Head of caudate nucleus (tissue), 42 donors: ENCODE data around the gene CMKLR1.

Experiments used
- DNase-seq, 42 donors: peaks; one replicate each; pipeline versions ENCODE4 v3.0.0 to v3.0.0-alpha.2; 2020 to 2021; ENCODE audit warnings: mixed read lengths in 7 of 42
- intact Hi-C: fragments of 100-400 bp; cut with DNase I; formaldehyde crosslinking; loops from one replicate; pipeline ENCODE4 v1.15.0; 2022

Gene CMKLR1

DNA sequence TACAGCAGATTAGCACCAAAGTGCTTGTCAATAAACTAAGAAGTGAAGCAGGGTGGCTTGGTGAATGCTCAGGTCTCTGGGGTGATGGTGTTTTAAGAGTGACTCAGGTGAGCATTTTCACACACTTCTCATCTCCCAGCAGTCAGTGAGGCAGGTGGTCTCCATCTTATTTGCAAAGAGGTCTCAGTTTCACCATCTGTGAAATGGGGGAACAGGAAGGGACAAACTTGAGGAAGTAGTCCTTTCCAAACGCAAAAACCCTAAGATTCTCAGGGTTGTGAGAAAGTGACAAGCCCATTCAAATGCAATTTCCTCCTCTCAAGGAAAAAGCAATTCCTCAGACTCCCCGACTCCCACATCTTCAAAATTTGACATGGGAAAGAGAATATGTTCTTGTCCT, 54.1 kb downstream of the CMKLR1 start:
- intact Hi-C loops = no loop called here
- DNase-seq = no peak

DNA sequence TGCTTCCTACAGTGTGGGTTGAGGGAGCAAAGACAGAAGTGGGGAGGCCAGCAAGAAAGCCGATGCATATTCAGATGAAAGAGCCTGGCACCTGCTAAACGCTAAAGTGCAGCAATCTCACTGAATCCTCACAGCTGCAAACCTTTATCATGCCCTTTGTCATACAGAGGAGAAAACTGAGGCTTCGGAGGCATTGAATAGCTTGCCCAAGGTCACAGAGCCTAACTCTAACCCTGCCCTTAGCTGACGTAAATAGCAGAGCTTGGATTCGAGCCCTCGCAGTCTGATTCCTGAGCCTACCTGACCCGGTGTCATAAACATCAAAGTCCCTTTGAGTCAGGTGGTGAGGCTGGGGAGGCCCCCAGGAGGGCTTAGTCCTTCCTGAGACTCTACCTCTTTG, 54.9 kb downstream of the CMKLR1 start:
- no peak for DNase-seq
- intact Hi-C loops = no loop called here

DNA sequence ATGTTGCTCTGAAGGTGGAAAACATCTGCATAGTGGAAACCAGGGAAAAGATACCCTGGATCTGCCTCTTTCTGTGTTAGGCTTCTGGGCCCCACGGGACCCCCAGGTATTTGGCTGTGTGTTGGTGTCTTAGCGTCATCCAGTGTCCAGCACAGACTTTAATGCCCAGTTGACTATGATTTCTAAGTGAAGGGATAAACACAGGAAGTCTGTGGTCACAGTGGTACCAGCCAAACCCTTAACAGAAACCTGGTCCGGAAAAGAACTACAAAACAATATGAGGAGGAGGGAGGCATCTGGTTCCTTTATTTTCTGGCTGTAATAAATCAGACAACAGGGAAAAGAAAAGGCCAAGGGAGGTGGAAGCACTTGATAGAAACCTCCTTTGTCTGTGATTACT, 56.4 kb downstream of the CMKLR1 start:
- DNase-seq = no peak
- intact Hi-C loops = no loop called here

DNA sequence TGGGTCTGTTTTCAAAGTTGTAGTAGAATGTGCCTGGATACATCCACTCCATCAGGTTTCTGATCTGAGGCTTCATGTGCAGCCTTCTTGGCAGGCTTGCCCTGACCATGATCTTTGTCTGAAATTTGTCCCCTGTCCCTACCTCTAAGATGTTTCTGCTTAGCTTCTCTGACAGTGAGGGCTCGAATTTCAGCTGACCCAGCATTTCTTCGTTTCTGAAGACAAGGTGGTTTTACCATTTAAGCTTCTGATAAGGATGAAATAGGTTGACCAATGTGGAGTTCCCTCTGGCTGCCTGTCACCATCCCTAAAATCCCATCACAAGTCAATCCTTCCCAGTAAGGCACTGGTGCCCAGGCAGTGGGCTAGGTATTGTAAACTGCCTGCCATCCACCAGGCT, 57.0 kb downstream of the CMKLR1 start:
- DNase-seq = no peak
- intact Hi-C loops = no loop called here

DNA sequence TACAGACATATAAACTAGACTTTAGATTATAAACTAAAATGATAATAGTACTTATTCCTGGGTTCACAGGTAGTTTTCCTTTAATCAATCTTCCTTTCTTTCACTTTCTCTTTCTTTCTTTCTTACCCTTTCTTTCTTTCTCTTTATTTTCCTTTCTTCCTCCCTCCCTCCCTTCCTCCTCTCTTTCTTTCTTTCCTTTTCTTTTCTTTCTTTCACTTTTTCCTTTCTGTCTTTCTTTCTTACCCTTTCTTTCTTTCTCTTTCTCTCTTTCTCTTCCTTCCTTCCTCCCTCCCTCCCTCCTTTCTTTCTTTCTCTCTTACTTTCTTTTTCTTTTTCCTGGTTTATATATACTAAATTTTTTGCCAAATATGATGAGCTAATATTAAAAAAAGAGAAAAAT, 61.5 kb downstream of the CMKLR1 start:
- no peak for DNase-seq
- intact Hi-C loops = no loop called here

DNA sequence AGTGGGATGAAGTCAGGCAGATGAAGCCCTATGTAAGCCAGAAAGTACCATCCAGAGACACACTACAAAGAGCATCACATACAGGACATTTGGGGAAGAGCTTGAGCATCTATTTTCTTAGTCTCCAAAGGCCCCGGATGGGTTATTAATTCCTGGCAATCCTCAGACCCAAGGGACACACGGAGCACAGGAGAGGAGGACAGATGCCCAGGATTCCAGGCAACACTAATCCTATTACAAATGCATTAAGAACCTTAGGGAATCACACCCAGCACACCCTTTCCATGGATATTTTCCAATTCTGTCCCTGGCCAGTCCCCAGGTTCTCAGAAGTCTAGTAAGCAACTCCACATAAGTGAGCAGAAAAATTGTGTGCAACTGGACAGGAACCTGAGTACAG, 65.9 kb downstream of the CMKLR1 start:
- no peak for DNase-seq
- intact Hi-C loops = no loop called here

DNA sequence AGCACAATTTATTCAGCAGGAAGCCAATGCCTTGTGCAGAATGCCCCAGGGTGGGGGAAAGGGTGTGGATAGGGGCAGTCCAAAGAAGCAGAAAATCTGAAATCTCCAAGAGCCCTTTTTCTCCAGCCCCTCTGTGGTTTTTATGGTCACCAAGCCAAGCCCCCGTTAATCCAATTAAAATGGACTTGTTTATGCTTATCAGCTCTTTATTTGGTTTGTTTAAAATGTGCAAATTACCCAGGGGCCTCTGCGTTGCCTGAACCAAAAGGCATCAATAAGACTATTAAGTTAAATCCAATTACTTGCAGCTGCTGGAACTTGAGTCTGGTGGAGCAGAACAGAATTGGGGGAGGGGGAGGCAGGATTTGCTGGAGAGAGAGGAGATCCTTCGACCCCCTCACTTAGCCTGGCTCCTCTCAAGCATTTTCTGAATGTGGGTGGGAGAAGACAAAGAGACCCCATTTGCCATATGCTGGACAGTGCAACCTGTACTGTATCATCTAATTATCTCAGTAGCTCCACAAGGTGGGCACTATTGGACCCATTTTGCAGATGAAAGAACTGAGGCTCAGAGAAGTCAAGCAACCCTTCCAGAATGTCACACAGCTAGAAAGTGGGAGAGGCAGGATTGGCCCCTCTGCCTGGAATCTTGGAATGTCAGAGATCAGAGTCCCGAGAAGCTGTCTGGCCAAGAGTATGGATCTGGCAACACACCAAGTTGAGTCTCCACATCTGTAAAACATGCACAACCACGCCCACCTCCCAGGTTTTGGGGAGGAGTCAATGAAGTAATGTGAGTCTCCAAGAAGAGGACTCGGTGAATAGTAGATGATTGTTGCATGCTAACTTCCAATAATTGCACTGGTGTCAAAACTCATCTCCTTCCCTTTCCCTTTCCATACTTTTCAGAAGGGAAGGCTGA, 66.9 kb downstream of the CMKLR1 start:
- DNase-seq = no peak
- intact Hi-C loops = no loop called here

DNA sequence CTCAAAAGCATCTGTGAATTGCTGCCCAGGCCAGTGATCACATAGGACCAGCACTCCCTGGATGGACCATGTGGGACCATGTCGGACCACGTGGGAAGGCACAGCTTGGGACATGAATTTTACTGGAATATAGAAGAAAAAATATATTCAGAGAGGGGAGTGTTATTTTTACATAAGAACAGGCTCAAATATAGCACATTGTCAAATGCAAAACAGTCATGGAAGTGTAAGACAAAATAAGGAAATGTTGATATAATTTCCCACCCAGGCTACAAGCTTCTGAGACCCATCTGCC, 68.3 kb downstream of the CMKLR1 start:
- intact Hi-C loops = no loop called here
- no peak for DNase-seq

DNA sequence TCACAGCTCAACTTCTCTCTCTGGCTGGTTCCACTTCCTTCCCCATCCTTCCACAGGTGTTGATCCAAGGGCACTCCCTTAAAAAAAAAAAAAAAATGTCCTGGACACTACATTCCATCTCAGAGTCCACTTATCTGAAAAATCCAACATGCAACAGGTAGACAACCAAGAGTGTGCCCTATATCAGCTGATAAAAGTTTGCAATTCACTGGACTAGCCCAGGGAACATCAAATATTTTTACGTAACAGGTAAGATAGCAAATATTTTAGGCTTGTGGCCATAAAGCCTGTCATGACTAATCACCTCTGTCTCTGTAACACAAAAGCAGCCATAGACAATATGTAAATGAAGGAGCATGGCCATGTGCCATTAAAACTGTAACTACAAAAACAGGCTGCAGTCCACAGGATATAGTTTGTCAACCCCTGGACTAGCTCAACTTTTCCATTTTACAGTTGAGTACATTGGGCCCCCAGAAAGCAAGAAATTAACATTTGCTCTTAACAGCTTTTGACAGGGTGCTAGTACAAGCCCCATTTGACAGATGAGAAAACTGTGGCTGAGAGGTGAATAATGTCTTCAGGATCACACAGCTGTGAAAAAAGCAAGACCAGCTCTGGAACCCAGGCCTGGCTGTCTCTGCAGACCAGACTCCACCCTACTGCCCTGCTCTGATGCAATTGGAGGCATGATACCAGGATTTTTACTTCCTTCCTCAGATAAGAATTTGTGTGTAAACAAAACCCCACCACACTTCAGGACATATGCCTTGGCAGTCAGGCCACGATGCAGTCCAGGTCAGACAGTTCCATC, 68.9 kb downstream of the CMKLR1 start:
- intact Hi-C loops = no loop called here
- no peak for DNase-seq

DNA sequence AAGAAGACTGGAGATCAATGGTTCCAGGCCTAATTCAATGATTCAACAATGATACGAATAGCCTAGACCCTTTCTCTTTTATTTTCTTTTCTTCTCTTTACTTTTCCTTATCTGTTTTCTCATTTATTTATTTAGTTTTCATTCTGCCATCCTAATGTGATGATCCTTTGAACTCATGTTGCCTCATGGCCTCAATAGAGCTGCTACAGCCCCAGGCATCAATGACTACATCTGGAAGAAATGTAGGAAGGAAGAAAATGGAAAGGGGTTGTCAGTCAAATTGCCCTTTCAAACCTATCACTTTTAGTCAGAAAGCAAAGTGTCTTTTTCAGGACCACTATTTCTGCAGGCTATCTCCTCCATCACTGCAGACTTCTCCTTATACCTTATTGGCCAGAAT, 69.9 kb downstream of the CMKLR1 start:
- intact Hi-C loops = no loop called here
- DNase-seq = no peak

DNA sequence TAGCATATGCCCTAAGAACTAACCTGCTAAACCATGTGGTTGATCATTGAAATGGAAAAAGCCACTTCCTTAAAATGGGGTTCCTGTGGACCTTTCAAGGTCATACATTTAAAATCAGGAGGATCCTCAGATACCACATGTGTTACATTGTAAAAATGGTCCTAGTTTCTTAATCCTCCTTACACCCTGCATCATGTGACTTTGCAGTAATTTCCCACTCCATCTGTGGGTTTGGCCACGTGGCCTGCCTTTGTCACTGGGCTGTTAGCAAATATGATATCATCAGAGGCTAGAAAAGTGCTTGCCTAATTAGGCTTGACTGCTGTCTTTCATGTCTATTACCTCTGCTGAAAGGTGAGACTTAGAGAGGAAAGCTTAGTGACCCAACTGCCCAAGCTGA, 70.7 kb downstream of the CMKLR1 start:
- DNase-seq = no peak
- intact Hi-C loops = no loop called here

DNA sequence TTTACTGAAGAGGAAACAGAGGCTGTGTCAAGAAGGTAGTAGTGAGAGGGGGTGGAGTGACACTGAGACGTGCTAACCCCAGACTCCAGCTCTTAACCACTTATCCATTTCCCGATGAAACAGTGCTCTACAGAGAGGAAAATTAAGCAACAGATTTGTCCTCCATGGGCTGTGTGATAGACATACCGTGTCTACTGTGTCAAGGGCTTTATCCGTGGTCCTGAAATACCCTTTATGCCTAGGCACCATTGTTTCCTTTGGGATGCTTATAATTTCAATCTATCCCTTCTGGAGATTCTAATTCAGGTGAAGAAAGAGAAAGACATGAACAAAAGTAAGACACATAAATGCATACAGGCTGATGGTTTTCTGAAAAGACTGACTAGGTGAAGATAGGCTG, 71.7 kb downstream of the CMKLR1 start:
- no peak for DNase-seq
- intact Hi-C loops = no loop called here

DNA sequence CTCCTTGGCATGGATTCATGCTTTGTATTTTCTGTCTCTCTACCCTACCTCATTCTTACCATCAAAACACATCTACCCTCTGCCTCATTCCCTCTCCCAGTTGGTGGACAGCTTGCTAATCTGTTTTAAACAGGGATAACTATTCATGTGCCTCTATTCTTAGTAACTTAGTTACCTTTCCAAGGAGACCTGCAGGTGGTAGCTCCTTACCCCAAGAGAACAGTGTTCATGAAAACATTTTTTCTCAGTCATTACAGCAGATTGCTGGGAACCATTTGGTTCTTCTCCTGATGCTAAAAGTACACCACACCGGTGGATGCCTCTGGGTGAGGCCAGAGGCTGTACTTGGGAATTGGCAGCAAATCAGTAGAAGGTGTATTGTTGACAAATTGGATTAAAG, 73.0 kb downstream of the CMKLR1 start:
- intact Hi-C loops = no loop called here
- no peak for DNase-seq

DNA sequence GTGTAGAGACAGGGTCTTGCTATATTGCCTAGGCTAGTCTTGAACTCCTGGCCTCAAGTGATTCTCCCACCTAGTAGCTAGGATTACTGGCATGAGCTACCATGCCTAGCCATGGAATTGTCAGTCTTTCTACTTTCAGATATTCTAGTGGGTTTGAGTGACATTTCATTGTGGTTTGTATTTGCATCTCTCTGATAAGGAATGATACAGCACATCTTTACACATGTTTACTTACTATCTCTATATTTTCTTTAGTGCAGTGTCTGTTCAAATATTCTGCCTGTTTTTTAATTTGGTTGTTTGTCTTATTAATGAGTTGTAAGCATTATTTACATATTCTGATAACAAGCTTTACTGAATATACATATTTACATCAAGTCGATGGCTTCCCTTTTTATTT, 73.6 kb downstream of the CMKLR1 start:
- DNase-seq = no peak
- intact Hi-C loops = no loop called here

DNA sequence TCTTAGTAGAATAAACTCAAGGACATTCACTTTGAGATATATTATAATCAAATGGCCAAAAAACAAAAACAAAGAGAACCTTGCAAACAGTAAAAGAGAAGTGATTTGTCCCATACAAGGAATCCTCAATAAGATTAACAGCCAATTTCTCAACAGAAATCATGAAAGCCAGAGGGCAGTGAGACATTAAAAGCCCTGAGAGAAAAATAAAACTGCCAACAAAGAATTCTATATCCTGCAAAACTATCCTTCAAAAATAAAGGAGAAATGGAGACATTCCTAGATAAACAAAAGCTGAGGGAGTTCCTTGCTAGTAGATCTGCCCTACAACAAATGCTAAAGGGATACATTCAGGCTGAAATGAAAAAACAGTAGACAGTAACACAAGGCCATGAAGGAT, 78.1 kb downstream of the CMKLR1 start:
- DNase-seq = no peak
- intact Hi-C loops = no loop called here

DNA sequence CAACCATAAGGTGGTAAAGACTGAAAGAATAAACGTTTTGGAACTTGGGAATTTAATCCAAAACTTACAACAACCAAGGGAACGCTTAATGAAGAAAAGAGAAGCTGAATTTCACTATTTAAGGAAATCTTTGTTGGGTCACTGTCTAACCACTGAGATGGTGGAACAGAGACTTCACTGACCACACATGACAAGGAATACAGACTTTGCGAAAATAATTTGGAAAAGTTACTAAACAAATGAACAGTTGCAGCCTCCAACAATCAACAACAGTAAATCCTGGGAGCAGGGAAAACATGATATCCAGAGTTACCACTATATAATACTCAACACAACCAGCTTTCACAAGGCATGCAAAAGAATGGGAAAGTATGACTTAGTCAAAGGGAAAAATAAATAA, 79.1 kb downstream of the CMKLR1 start:
- DNase-seq = no peak
- intact Hi-C loops = no loop called here

DNA sequence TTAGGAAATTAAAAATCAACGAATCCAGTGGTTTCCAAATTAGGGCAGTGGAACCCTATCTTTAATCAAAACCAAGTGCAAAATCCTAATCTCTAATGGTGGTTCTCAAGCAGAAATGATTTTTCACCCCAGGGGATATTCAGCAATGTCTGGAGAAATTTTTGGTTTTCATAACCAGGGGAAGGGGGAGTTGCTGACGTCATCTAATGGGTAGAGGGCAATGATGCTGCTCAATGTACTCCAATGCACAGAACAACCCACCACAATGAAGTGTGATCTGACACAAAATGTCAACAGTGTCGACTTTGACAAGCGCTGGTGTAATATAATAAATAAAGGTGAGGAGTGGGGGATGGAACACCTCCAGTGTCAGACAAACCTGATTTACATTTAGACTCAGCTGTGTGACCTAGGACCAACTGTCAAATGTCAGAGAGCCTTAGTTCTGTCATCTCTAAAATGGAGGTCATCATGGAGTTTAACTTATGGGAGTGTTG, 81.5 kb downstream of the CMKLR1 start:
- DNase-seq = no peak
- intact Hi-C loops = no loop called here

DNA sequence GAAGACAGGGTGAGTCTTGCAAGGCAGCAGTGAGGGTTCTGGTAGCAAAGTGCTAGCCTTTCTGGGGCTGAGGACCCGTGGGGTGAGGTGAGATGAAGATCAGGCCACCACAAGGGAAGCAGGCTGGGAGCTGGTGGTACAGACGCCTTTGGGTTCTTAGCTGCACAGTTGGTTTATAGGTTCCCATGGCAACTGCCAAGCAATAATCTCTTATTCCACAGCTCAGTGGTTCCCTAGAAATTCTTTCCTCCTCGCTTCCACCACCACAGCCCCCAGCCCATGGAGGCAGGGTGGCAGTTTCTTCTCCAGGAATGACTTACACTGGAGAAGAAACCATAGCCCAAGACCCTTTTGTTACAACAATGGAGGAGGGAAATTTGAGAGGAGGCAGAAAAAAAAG, 82.1 kb downstream of the CMKLR1 start:
- intact Hi-C loops = no loop called here
- DNase-seq = peak in 9 of 42 donors; percentile 18 to 67 (median 30)

DNA sequence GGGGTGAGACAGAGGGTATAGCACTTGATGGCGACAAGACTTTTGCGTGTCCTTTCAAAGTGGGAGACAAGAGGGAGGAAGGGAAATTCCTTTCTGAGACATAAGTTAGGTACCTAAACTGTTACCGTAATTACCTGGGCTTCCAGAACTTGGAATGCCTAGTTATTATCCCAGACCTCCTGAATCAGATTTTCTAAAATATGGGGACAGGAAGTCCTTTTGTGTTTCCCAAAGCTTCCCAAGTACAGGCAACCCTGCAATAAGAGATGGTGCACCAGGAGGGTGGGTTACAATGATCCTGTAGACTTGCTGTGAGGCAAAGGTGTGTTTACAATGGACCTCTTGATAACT, 83.9 kb downstream of the CMKLR1 start:
- intact Hi-C loops = no loop called here
- DNase-seq = no peak

DNA sequence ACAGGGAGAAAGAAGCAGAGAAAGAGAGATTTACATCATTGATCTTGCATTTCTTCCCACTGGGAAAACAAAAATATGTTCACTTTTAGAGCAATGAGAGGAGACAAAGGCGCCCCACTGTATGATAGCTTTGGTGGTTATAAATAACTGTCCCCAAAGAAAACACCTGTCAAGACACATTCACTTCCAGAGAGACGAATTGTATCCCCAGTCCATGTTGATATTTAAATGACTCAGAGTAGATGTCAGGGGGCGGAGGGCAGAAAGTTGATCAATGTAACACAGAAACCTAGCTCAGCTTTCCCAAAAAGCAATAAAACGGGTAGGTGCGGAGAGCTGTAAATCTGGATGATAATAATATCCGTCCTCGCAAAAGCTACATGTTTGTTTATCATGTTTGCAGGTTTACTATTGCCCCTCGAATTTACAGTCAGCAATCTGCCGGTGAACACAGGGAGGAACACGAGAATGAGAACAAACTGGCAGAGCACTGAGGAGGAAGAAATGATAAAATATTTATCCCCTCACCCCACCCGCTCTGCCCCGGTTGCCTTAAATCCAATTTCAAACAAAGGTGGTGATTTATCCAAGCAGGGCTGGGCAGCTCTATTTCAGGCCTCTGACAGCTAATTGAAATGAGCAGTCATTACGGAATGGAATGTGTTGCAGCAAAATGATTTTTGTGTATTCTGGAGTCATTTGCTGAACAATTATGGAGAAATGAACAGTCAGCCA, 84.4 kb downstream of the CMKLR1 start:
- peak in 1 of 42 donors; percentile 39 for DNase-seq
- intact Hi-C loops = no loop called here
